IMR-90 (cell line): ENCODE data around the gene FATE1. TPM values are rescaled to one million over a fixed set of nuclear protein-coding genes. Genes with fewer than 3 reads are reported as not detected.

Experiments used
- ATAC-seq: fragments of 200-7000 bp; cut with Tn5 transposase; 2 replicates; pipeline ENCODE4 v1.9.1; 2020; ENCODE audit warnings: low read depth, mild to moderate bottlenecking, moderate library complexity
- BruUV-seq: library from RNA; stranded (reverse); fragments of 400-500 nt; replicated peaks from 2 replicates; lab custom pipeline; 2021; lab: Mats Ljungman, UMichigan
- CTCF ChIA-PET: fragments of 300-600 bp; formaldehyde crosslinking; extraction: SDS; loops from one replicate; lab custom pipeline; 2021; ENCODE audit warnings: antibody characterized with exemption; lab: Yijun Ruan, JAX
- POLR2A ChIA-PET: fragments of 300-600 bp; sonication (Branson Sonifier 250); formaldehyde crosslinking; loops from one replicate; lab custom pipeline; 2022; ENCODE audit warnings: antibody characterized with exemption; ENCODE audit not compliant: unreplicated experiment; lab: Charles Lee
- DNase-seq: peaks from one replicate; pipeline ENCODE4 v3.0.0; 2013
- H2AFZ ChIP-seq: replicated peaks from 2 replicates; pipeline ENCODE3; 2013; ENCODE audit warnings: low read length, mild to moderate bottlenecking; ENCODE audit not compliant: poor library complexity
- H2AK5ac ChIP-seq: 2 replicates; pipeline ENCODE4 v1.6.1; 2013; ENCODE audit warnings: low read depth, low read length, inconsistent platforms
- H2AK9ac ChIP-seq: replicated peaks from 2 replicates; pipeline ENCODE3; 2013; ENCODE audit warnings: mild to moderate bottlenecking, low read depth, low read length, moderate library complexity; ENCODE audit not compliant: poor library complexity
- H2BK120ac ChIP-seq: 2 replicates; pipeline ENCODE4 v1.6.1; 2013; ENCODE audit warnings: low read depth, low read length, inconsistent platforms
- H2BK15ac ChIP-seq: 3 replicates; pipeline ENCODE4 v1.6.1; 2013; ENCODE audit warnings: low read depth, low read length, inconsistent platforms
- H2BK20ac ChIP-seq: 2 replicates; pipeline ENCODE4 v1.6.1; 2013; ENCODE audit warnings: low read depth, mild to moderate bottlenecking, inconsistent platforms, low read length, moderate library complexity
- H2BK5ac ChIP-seq: 2 replicates; pipeline ENCODE4 v1.6.1; 2013; ENCODE audit warnings: mild to moderate bottlenecking, low read depth, low read length, inconsistent platforms; ENCODE audit not compliant: poor library complexity, severe bottlenecking
- H3K14ac ChIP-seq: replicated peaks from 2 replicates; pipeline ENCODE4 v1.6.1; 2013; ENCODE audit warnings: low read depth, low read length, inconsistent platforms
- H3K18ac ChIP-seq: 2 replicates; pipeline ENCODE4 v1.6.1; 2013; ENCODE audit warnings: low read depth, low read length, control low read depth
- H3K23ac ChIP-seq: 2 replicates; pipeline ENCODE4 v1.6.1; 2013; ENCODE audit warnings: low read depth, low read length, inconsistent platforms
- H3K27ac ChIP-seq: 2 replicates; pipeline ENCODE4 v1.5.1; 2013; ENCODE audit warnings: mild to moderate bottlenecking, control low read depth, low read length; ENCODE audit not compliant: insufficient read depth
- H3K27me3 ChIP-seq: 2 replicates; pipeline ENCODE4 v1.6.1; 2013; ENCODE audit warnings: low read length; ENCODE audit not compliant: control insufficient read depth, insufficient read depth
- H3K36me3 ChIP-seq: 2 replicates; pipeline ENCODE4 v1.6.1; 2013; ENCODE audit warnings: low read length, mixed read lengths; ENCODE audit not compliant: control insufficient read depth, insufficient read depth
- H3K4ac ChIP-seq: 2 replicates; pipeline ENCODE4 v1.6.1; 2013; ENCODE audit warnings: low read depth, low read length, inconsistent platforms
- H3K4me1 ChIP-seq: 2 replicates; pipeline ENCODE4 v1.6.1; 2013; ENCODE audit warnings: low read length, mixed read lengths; ENCODE audit not compliant: control insufficient read depth, insufficient read depth
- H3K4me2 ChIP-seq: 2 replicates; pipeline ENCODE4 v1.6.1; 2013; ENCODE audit warnings: low read depth, mild to moderate bottlenecking, control low read depth, low read length, moderate library complexity
- H3K4me3 ChIP-seq: 2 replicates; pipeline ENCODE4 v1.5.1; 2013; ENCODE audit warnings: low read depth, mild to moderate bottlenecking, control low read depth, low read length, moderate library complexity; ENCODE audit not compliant: insufficient read depth
- H3K56ac ChIP-seq: 2 replicates; pipeline ENCODE4 v1.6.1; 2013; ENCODE audit warnings: low read length, inconsistent platforms; ENCODE audit not compliant: insufficient read depth; ENCODE audit errors: extremely low read depth
- H3K79me1 ChIP-seq, 2 experiments: 2 replicates each; pipeline ENCODE4 v1.6.1; 2013; ENCODE audit warnings: low read length in 2 of 2, inconsistent platforms in 1 of 2, low read depth in 1 of 2
- H3K9ac ChIP-seq: 2 replicates; pipeline ENCODE4 v1.6.1; 2013; ENCODE audit warnings: low read depth, low read length, control low read depth
- H3K9me1 ChIP-seq: 2 replicates; pipeline ENCODE4 v1.6.1; 2013; ENCODE audit warnings: low read length, inconsistent platforms; ENCODE audit not compliant: insufficient read depth
- H3K9me3 ChIP-seq: 2 replicates; pipeline ENCODE4 v1.6.1; 2013; ENCODE audit warnings: low read length; ENCODE audit not compliant: control insufficient read depth, insufficient read depth
- H4K20me1 ChIP-seq: 2 replicates; pipeline ENCODE4 v1.6.1; 2013; ENCODE audit warnings: low read length, inconsistent platforms; ENCODE audit not compliant: insufficient read depth
- H4K5ac ChIP-seq: 2 replicates; pipeline ENCODE4 v1.6.1; 2013; ENCODE audit warnings: mild to moderate bottlenecking, low read depth, low read length, control low read depth
- H4K8ac ChIP-seq, 2 experiments: 2 replicates each; pipeline ENCODE4 v1.6.1; 2013; ENCODE audit warnings: low read depth in 2 of 2, low read length in 2 of 2, control low read depth in 1 of 2, inconsistent platforms in 1 of 2
- H4K91ac ChIP-seq: 2 replicates; pipeline ENCODE4 v1.6.1; 2013; ENCODE audit warnings: low read depth, low read length, inconsistent platforms; ENCODE audit not compliant: insufficient read depth
- BHLHE40 ChIP-seq: fragments of 150-350 bp; IDR thresholded peaks from 2 replicates; pipeline ENCODE4 v1.6.1; 2016; ENCODE audit warnings: mild to moderate bottlenecking, low read depth, low read length
- CEBPB ChIP-seq: IDR thresholded peaks from 2 replicates; pipeline ENCODE4 v1.6.1; 2012; ENCODE audit warnings: low read depth, low read length, improper control_type of control experiment
- CHD1 ChIP-seq: IDR thresholded peaks from 2 replicates; pipeline ENCODE4 v1.6.1; 2012; ENCODE audit warnings: low read depth, low read length, improper control_type of control experiment
- ELK1 ChIP-seq: fragments of 150-350 bp; IDR thresholded peaks from 2 replicates; pipeline ENCODE4 v1.6.1; 2016; ENCODE audit warnings: low read depth, mild to moderate bottlenecking, low read length, moderate library complexity, borderline replicate concordance
- FOS ChIP-seq: fragments of 150-350 bp; IDR thresholded peaks from 2 replicates; pipeline ENCODE4 v1.6.1; 2016; ENCODE audit warnings: low read depth, low read length
- MAFK ChIP-seq: IDR thresholded peaks from 2 replicates; pipeline ENCODE4 v1.6.1; 2012; ENCODE audit warnings: low read depth, low read length, improper control_type of control experiment
- MAZ ChIP-seq: IDR thresholded peaks from 2 replicates; pipeline ENCODE4 v1.6.1; 2012; ENCODE audit warnings: low read depth, mild to moderate bottlenecking, low read length, improper control_type of control experiment, moderate library complexity, borderline replicate concordance
- MXI1 ChIP-seq: IDR thresholded peaks from 2 replicates; pipeline ENCODE4 v1.6.1; 2012; ENCODE audit warnings: low read depth, mild to moderate bottlenecking, low read length, moderate library complexity, borderline replicate concordance
- POLR2A ChIP-seq: IDR thresholded peaks from 2 replicates; pipeline ENCODE4 v1.6.1; 2012; ENCODE audit warnings: mild to moderate bottlenecking, low read depth, low read length
- RCOR1 ChIP-seq: IDR thresholded peaks from 2 replicates; pipeline ENCODE4 v1.6.1; 2012; ENCODE audit warnings: mild to moderate bottlenecking, low read length, improper control_type of control experiment; ENCODE audit not compliant: insufficient replicate concordance
- RFX5 ChIP-seq: IDR thresholded peaks from 2 replicates; pipeline ENCODE4 v1.8.0; 2012; ENCODE audit warnings: low read depth, mild to moderate bottlenecking, low read length, moderate library complexity
- SMC3 ChIP-seq: fragments of 150-350 bp; IDR thresholded peaks from 2 replicates; pipeline ENCODE4 v1.6.1; 2016; ENCODE audit warnings: low read depth, mild to moderate bottlenecking, antibody characterized with exemption, low read length, moderate library complexity
- WGBS, 2 experiments: methylation state at CpG; one replicate each; pipeline versions ENCODE4 v1.1.5 to v1.1.7; 2013; ENCODE audit warnings: missing lambda C conversion rate in 2 of 2; ENCODE audit not compliant: insufficient read length in 1 of 2; ENCODE audit errors: extremely low coverage in 2 of 2; 5-methylcytosine and 5-hydroxymethylcytosine counted together
- dilution Hi-C: fragments of 300-500 bp; cut with HindIII; formaldehyde crosslinking; loops from one replicate; pipeline ENCODE4 v1.14.3; 2018; ENCODE audit warnings: low sequenced_read_pairs; ENCODE audit not compliant: unreplicated experiment
- in situ Hi-C: fragments of 300-500 bp; cut with MboI; formaldehyde crosslinking; loops from 3 replicates; pipeline ENCODE4 v1.14.3; 2019; ENCODE audit warnings: low sequenced_read_pairs, inconsistent platforms, mixed read lengths
- intact Hi-C: fragments of 100-400 bp; cut with micrococcal nuclease; formaldehyde crosslinking; loops from 2 replicates; pipeline ENCODE4 v1.10.0; 2022
- polyA plus RNA-seq, 3 experiments: library from polyadenylated mRNA; depleted of rRNA; stranded (reverse); fragments of >200 nt; gene quantifications; 2 replicates each; pipeline ENCODE4 v1.2.3, GENCODE V29; 2012; ENCODE audit warnings: low replicate concordance in 1 of 3
- total RNA-seq: library from RNA; depleted of rRNA; stranded (reverse); fragments of >200 nt; gene quantifications from 2 replicates; pipeline ENCODE4 v1.2.3, GENCODE V29; 2012
- TF ChIP-seq, protein P1 (sequence below): conservative IDR thresholded peaks from 2 replicates; pipeline ENCODE4 v1.5.1; 2012; ENCODE audit warnings: mild to moderate bottlenecking, low read depth, low read length, improper control_type of control experiment
- TF ChIP-seq, protein P2 (sequence below): fragments of 150-350 bp; IDR thresholded peaks from 2 replicates; pipeline ENCODE4 v1.6.1; 2017; ENCODE audit warnings: mild to moderate bottlenecking, antibody characterized with exemption, low read length, low read depth

The FATE1 gene
- total and polyA plus RNA-seq, 2 of the 4 experiments (the other 2 are of a cell fraction) = not detected

DNA sequence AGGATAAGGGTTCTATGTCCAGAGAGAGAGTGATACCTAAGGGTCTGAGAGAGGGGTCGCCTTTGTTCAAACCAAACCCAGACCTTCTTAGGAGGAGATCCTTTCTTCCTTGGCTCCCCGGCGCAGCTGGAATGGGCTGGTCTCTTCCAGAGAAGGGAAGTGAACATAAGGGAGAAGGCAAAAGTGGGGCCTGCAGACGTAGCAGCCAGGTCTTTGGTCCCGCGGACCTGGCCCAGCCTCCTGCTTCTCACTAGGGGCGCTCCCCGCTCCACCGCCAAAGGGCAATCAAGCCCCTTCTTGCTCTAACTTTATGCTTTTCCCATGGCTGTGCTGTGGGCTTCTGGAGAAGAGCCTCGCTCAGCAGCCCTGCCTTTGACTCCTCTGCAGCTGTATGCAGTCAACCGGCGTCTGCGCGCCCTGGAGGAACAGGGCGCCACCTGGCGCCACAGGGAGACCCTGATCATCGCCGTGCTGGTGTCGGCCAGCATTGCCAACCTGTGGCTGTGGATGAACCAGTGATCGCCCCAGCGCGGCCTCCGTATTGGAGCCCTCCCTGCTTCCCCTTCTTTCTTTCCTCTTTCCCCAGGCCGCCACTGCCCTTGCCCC, 6.5 kb downstream of the FATE1 start:
- DNase-seq (no peak), ATAC-seq (no peak)
- Histone ChIP-seq H3K4me2 (no peak overlapping the region), H3K56ac (no peak overlapping the region), H2BK15ac (no peak overlapping the region), H3K9me3 (no peaks in the 10 kb centered on the region; the same call in 1 of the 2 replicates), H3K4me1 (no peaks in the 10 kb centered on the region), H3K9me1 (no peaks in the 10 kb centered on the region), H3K27ac (no peak overlapping the region), H3K27me3 (no peaks in the 10 kb centered on the region), H2AK9ac (no peak overlapping the region), H3K4me3 (no peak overlapping the region), H3K9ac (no peak overlapping the region), H4K8ac (no peak overlapping the region), H2BK5ac (no peak overlapping the region), H2BK20ac (no peak overlapping the region), H3K18ac (no peak overlapping the region), H2BK120ac (no peak overlapping the region), H3K23ac (no peak overlapping the region), H3K36me3 (no peaks in the 10 kb centered on the region), H4K5ac (no peak overlapping the region), H3K79me1 (no peaks in the 10 kb centered on the region), H4K91ac (no peak overlapping the region), H3K4ac (no peak overlapping the region), H2AFZ (no peak overlapping the region), H4K20me1 (no peaks in the 10 kb centered on the region), H3K14ac (no peak overlapping the region), H2AK5ac (no peak overlapping the region)
- 40% methylated on average over 9 of the region's 24 CpGs; no CpG with 5 or more reads in 1 of the 2 experiments for WGBS, 2 experiments
- TF ChIP-seq POLR2A (no peak), CHD1 (no peak), BHLHE40 (no peak), CEBPB (no peak), SMC3 (peak; percentile 26; the same call in 1 of the 2 replicates), MXI1 (no peak), FOS (no peak), RFX5 (no peak), ELK1 (no peak), MAZ (no peak), RCOR1 (no peak), MAFK (no peak)
- TF ChIP-seq, protein P1, sequence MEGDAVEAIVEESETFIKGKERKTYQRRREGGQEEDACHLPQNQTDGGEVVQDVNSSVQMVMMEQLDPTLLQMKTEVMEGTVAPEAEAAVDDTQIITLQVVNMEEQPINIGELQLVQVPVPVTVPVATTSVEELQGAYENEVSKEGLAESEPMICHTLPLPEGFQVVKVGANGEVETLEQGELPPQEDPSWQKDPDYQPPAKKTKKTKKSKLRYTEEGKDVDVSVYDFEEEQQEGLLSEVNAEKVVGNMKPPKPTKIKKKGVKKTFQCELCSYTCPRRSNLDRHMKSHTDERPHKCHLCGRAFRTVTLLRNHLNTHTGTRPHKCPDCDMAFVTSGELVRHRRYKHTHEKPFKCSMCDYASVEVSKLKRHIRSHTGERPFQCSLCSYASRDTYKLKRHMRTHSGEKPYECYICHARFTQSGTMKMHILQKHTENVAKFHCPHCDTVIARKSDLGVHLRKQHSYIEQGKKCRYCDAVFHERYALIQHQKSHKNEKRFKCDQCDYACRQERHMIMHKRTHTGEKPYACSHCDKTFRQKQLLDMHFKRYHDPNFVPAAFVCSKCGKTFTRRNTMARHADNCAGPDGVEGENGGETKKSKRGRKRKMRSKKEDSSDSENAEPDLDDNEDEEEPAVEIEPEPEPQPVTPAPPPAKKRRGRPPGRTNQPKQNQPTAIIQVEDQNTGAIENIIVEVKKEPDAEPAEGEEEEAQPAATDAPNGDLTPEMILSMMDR = peak; percentile 31; the same call in 1 of the 2 replicates
- TF ChIP-seq, protein P2, sequence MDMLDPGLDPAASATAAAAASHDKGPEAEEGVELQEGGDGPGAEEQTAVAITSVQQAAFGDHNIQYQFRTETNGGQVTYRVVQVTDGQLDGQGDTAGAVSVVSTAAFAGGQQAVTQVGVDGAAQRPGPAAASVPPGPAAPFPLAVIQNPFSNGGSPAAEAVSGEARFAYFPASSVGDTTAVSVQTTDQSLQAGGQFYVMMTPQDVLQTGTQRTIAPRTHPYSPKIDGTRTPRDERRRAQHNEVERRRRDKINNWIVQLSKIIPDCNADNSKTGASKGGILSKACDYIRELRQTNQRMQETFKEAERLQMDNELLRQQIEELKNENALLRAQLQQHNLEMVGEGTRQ = no peak
- BruUV-seq = no TSS peak
- intact Hi-C loops = loop anchor here (5.0 kb wide), 1 partner anchor 570 kb away; no protein-coding TSS in a partner anchor
- in situ Hi-C loops = no loop called here
- CTCF ChIA-PET = no interaction called here
- POLR2A ChIA-PET = no interaction called here
- dilution Hi-C loops = no loop called here
